HCT116 (cell line): ENCODE measurements around the gene TK1. TPM values are rescaled to one million over a fixed set of nuclear protein-coding genes. Genes with fewer than 3 reads are reported as not detected.

Source experiments
- ATAC-seq: fragments of 200-7000 bp; cut with Tn5 transposase; 2 replicates; pipeline ENCODE4 v1.9.1; 2020; ENCODE audit warnings: mild to moderate bottlenecking, moderate library complexity
- BruUV-seq: library from RNA; stranded (reverse); fragments of 400-500 nt; replicated peaks from 2 replicates; lab custom pipeline; 2021; lab: Mats Ljungman, UMichigan
- CTCF ChIA-PET: fragments of 300-600 bp; sonication (Branson Sonifier 250); formaldehyde crosslinking; loops from one replicate; lab custom pipeline; 2021; ENCODE audit warnings: antibody characterized with exemption; lab: Charles Lee
- POLR2A ChIA-PET: fragments of 300-600, 350-600 bp; sonication (Branson Sonifier 250); formaldehyde crosslinking; loops from one replicate; lab custom pipeline; 2021; ENCODE audit warnings: antibody characterized with exemption; lab: Charles Lee
- RAD21 ChIA-PET, 2 experiments: fragments of 300-600 bp; sonication (Branson Sonifier 250); formaldehyde crosslinking; loops; one replicate each; lab custom pipeline; 2023; ENCODE audit warnings: low total read pairs in 2 of 2; ENCODE audit not compliant: uncharacterized antibody in 2 of 2, unreplicated experiment in 2 of 2, low non-redundant PET in 1 of 2; lab: Charles Lee
- DNase-seq: peaks from one replicate; pipeline ENCODE4 v3.0.0-alpha.2; 2010; ENCODE audit warnings: low read depth, low spot score
- H2AFZ ChIP-seq: fragments of 200-600 bp; shearing (Covaris generic), sonication (generic); 2 replicates; pipeline ENCODE4 v1.6.1; 2017; ENCODE audit warnings: low read depth, mixed run types, mixed read lengths, antibody characterized with exemption, low read length; ENCODE audit not compliant: poor library complexity, severe bottlenecking
- H3K27ac ChIP-seq: 2 replicates; pipeline ENCODE4 v1.5.1; 2012; ENCODE audit warnings: low read depth, low read length
- H3K27me3 ChIP-seq: fragments of 200-600 bp; sonication (generic); 2 replicates; pipeline ENCODE4 v1.6.1; 2016; ENCODE audit warnings: mixed run types, low read length, mixed read lengths; ENCODE audit not compliant: insufficient read depth
- H3K36me3 ChIP-seq, 2 experiments: fragments of 200-500 bp in 1 of 2; fragments of 200-600 bp in 1 of 2; sonication (Bioruptor generic) in 1 of 2; sonication (generic) in 1 of 2; 2 replicates each; pipeline versions ENCODE4 v1.5.1 to v1.6.1; 2014 to 2016; ENCODE audit warnings: low read length in 2 of 2, inconsistent platforms in 1 of 2, mixed read lengths in 1 of 2, mixed run types in 1 of 2; ENCODE audit not compliant: insufficient read depth in 2 of 2, control insufficient read depth in 1 of 2
- H3K4me1 ChIP-seq, 2 experiments: fragments of 200-600 bp in 1 of 2; sonication (generic) in 1 of 2; 2 replicates each; pipeline versions ENCODE4 v1.5.1 to v1.6.1; 2012 to 2017; ENCODE audit warnings: low read length in 2 of 2, inconsistent platforms in 1 of 2, mild to moderate bottlenecking in 1 of 2, mixed read lengths in 1 of 2, mixed run types in 1 of 2, moderate library complexity in 1 of 2; ENCODE audit not compliant: insufficient read depth in 2 of 2, control insufficient read depth in 1 of 2
- H3K4me2 ChIP-seq: fragments of 200-600 bp; sonication (generic); 2 replicates; pipeline ENCODE4 v1.6.1; 2017; ENCODE audit warnings: mixed run types, low read length, mixed read lengths
- H3K4me3 ChIP-seq, 2 experiments: fragments of 200-600 bp in 1 of 2; sonication (generic) in 1 of 2; replicated peaks in 1 of 2; 2 replicates each; pipeline ENCODE4 v1.5.1; 2011 to 2016; ENCODE audit warnings: low read length in 2 of 2, control low read depth in 1 of 2, low read depth in 1 of 2, mild to moderate bottlenecking in 1 of 2, mixed read lengths in 1 of 2, mixed run types in 1 of 2
- H3K79me2 ChIP-seq: fragments of 200-600 bp; sonication (generic); 2 replicates; pipeline ENCODE4 v1.6.1; 2017; ENCODE audit warnings: mild to moderate bottlenecking, mixed run types, low read length, moderate library complexity, mixed read lengths; ENCODE audit not compliant: insufficient read depth
- H3K9ac ChIP-seq: fragments of 200-600 bp; sonication (generic); 2 replicates; pipeline ENCODE4 v1.6.1; 2016; ENCODE audit warnings: low read length, mixed read lengths
- H3K9me2 ChIP-seq: fragments of 200-600 bp; sonication (generic), shearing (Covaris generic); 2 replicates; pipeline ENCODE4 v1.6.1; 2017; ENCODE audit warnings: mixed run types, mild to moderate bottlenecking, moderate library complexity; ENCODE audit not compliant: insufficient read depth
- H3K9me3 ChIP-seq, 2 experiments: fragments of 200-500 bp in 1 of 2; fragments of 200-600 bp in 1 of 2; sonication (Bioruptor generic) in 1 of 2; sonication (generic) in 1 of 2; 2 replicates each; pipeline ENCODE4 v1.6.1; 2014 to 2017; ENCODE audit warnings: low read length in 2 of 2, mixed read lengths in 2 of 2, inconsistent platforms in 1 of 2, low read depth in 1 of 2, mild to moderate bottlenecking in 1 of 2, mixed run types in 1 of 2, moderate library complexity in 1 of 2; ENCODE audit not compliant: control insufficient read depth in 1 of 2, insufficient read depth in 1 of 2
- H4K20me1 ChIP-seq: fragments of 200-600 bp; sonication (generic), shearing (Covaris generic); 2 replicates; pipeline ENCODE4 v1.6.1; 2017; ENCODE audit warnings: mixed run types, mild to moderate bottlenecking, moderate library complexity; ENCODE audit not compliant: insufficient read depth
- ATF3 ChIP-seq: IDR thresholded peaks from 2 replicates; pipeline ENCODE4 v1.6.1; 2012
- CBX3 ChIP-seq: IDR thresholded peaks from 2 replicates; pipeline ENCODE4 v1.6.1; 2012; ENCODE audit warnings: low read depth
- CEBPB ChIP-seq: IDR thresholded peaks from 2 replicates; pipeline ENCODE4 v1.6.1; 2012; ENCODE audit warnings: low read depth
- CTCF ChIP-seq, 3 experiments: fragments of 200-600 bp in 1 of 3; sonication (generic) in 1 of 3; IDR thresholded peaks in 2 of 3; conservative IDR thresholded peaks in 1 of 3; 2 replicates each; pipeline ENCODE4 v1.5.1; 2012 to 2017; ENCODE audit warnings: low read depth in 2 of 3, low read length in 2 of 3, antibody characterized with exemption in 1 of 3, borderline replicate concordance in 1 of 3, control low read depth in 1 of 3, mild to moderate bottlenecking in 1 of 3, mixed read lengths in 1 of 3, mixed run types in 1 of 3, moderate library complexity in 1 of 3; ENCODE audit not compliant: insufficient read depth in 1 of 3
- EGR1 ChIP-seq: IDR thresholded peaks from 2 replicates; pipeline ENCODE4 v1.6.1; 2012; ENCODE audit warnings: low read depth
- ELF1 ChIP-seq: IDR thresholded peaks from 2 replicates; pipeline ENCODE4 v1.6.1; 2012; ENCODE audit warnings: low read depth, borderline replicate concordance
- EZH2 ChIP-seq: fragments of 200-600 bp; sonication (generic); IDR thresholded peaks from 2 replicates; pipeline ENCODE4 v1.6.1; 2017; ENCODE audit warnings: antibody characterized with exemption, mixed run types
- EZH2phosphoT487 ChIP-seq: fragments of 200-600 bp; IDR thresholded peaks from 2 replicates; pipeline ENCODE4 v1.6.1; 2018; ENCODE audit warnings: antibody characterized with exemption, borderline replicate concordance
- FOSL1 ChIP-seq: IDR thresholded peaks from 2 replicates; pipeline ENCODE4 v1.6.1; 2012; ENCODE audit warnings: low read depth
- JUND ChIP-seq: IDR thresholded peaks from 2 replicates; pipeline ENCODE4 v1.6.1; 2012
- POLR2A ChIP-seq: IDR thresholded peaks from 2 replicates; pipeline ENCODE4 v1.7.0; 2011; ENCODE audit warnings: borderline replicate concordance; ENCODE audit not compliant: insufficient read depth, insufficient read length; ENCODE audit errors: extremely low read depth
- POLR2AphosphoS5 ChIP-seq: IDR thresholded peaks from 2 replicates; pipeline ENCODE4 v1.6.1; 2011; ENCODE audit warnings: mild to moderate bottlenecking, low read depth, low read length, moderate library complexity
- RAD21 ChIP-seq: IDR thresholded peaks from 2 replicates; pipeline ENCODE4 v1.6.1; 2012; ENCODE audit warnings: low read depth, mild to moderate bottlenecking
- SIN3A ChIP-seq: IDR thresholded peaks from 2 replicates; pipeline ENCODE4 v1.6.1; 2012; ENCODE audit warnings: low read depth
- SP1 ChIP-seq: IDR thresholded peaks from 2 replicates; pipeline ENCODE4 v1.6.1; 2012; ENCODE audit warnings: low read depth
- TCF7L2 ChIP-seq: IDR thresholded peaks from 2 replicates; pipeline ENCODE4 v1.7.0; 2011; ENCODE audit warnings: borderline replicate concordance, inconsistent platforms; ENCODE audit not compliant: insufficient read depth, insufficient read length; ENCODE audit errors: extremely low read depth
- YY1 ChIP-seq: IDR thresholded peaks from 2 replicates; pipeline ENCODE4 v1.6.1; 2011; ENCODE audit warnings: low read length, low read depth, moderate library complexity, mild to moderate bottlenecking; ENCODE audit not compliant: insufficient replicate concordance; ENCODE audit errors: extremely low read depth
- ZFX ChIP-seq: fragments of 450-650 bp; IDR thresholded peaks from 2 replicates; pipeline ENCODE4 v1.6.1; 2017
- ZNF274 ChIP-seq: fragments of 200-500 bp; sonication (Bioruptor generic); IDR thresholded peaks from 2 replicates; pipeline ENCODE4 v1.6.1; 2014; ENCODE audit warnings: mild to moderate bottlenecking, low read depth, low read length, inconsistent platforms
- intact Hi-C: fragments of 100-400 bp; cut with micrococcal nuclease; formaldehyde crosslinking; loops from 2 replicates; pipeline ENCODE4 v1.10.0; 2022
- total RNA-seq: library from RNA; stranded (reverse); gene quantifications from one replicate; pipeline ENCODE4 v1.2.1, GENCODE V29; 2021; ENCODE audit not compliant: unreplicated experiment
- TF ChIP-seq, protein P1 (sequence below): IDR thresholded peaks from 2 replicates; pipeline ENCODE4 v1.6.1; 2011; ENCODE audit warnings: mild to moderate bottlenecking, low read length, moderate library complexity; ENCODE audit not compliant: insufficient replicate concordance; ENCODE audit errors: extremely low read depth

Gene TK1
- total RNA-seq, 1 experiment from 2014 or later, result 315 TPM

DNA sequence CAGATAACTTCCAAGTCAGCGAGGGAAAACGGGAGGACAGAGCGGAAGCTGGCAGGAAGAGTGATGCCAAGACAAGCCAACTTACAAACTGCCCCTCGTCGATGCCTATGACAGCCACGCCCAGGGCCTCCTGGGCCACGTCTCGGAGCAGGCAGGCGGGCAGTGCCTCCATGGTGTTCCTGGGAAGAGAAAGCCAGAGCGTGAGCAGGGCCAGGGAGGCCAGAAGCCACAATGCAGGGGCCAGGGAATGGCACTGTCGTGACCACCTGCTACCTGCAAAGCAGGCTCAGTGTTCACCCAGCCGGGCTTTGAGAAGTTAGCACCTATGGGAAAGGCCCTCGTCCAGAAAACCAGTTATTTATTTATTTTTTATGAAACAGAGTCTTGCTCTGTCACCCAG lies 4.3 kb downstream of the TK1 start:
- ChIA-PET POLR2A (interaction anchor here (0.7 to 1.9 kb wide), 2 partner anchors 40 to 81 kb away, joined by 3 to 5 read pairs; no protein-coding TSS in a partner anchor), RAD21 (no interaction called here), CTCF (interaction anchor here (1.4 to 1.5 kb wide), 2 partner anchors 13 to 163 kb away, joined by 3 read pairs; no protein-coding TSS in a partner anchor)
- Histone ChIP-seq H3K9me3 (no peaks in the 10 kb centered on the region), H3K27ac (no peak overlapping the region), H3K4me1 (peaks cover 11 to 26% of the 10 kb centered on the region in 2 experiments), H3K79me2 (peaks cover 60% of the 10 kb centered on the region), H3K36me3 (peaks cover 45 to 62% of the 10 kb centered on the region in 2 experiments), H3K4me3 (no peak overlapping the region), H2AFZ (no peak overlapping the region), H3K27me3 (no peaks in the 10 kb centered on the region), H3K4me2 (no peak overlapping the region), H3K9me2 (no peaks in the 10 kb centered on the region), H3K9ac (no peak overlapping the region), H4K20me1 (no peaks in the 10 kb centered on the region)
- DNase-seq (no peak), ATAC-seq (no peak)
- TF ChIP-seq SIN3A (no peak), RAD21 (no peak), FOSL1 (no peak), EZH2phosphoT487 (no peak), YY1 (no peak), JUND (no peak), TCF7L2 (no peak), POLR2AphosphoS5 (no peak), POLR2A (no peak), ATF3 (no peak), EGR1 (no peak), CBX3 (no peak), ZFX (no peak), EZH2 (no peak), ELF1 (no peak), SP1 (no peak), CTCF (IDR thresholded peaks at IDR 0.05 in 2 of 3, conservative IDR thresholded peaks at IDR 0.05 in 1 of 3; ENCODE audit: borderline replicate concordance in 1 of 3, insufficient read depth in 1 of 3, low read depth in 2 of 3, low read length in 2 of 3) (no peak), CEBPB (no peak), ZNF274 (no peak)
- TF ChIP-seq, protein P1, sequence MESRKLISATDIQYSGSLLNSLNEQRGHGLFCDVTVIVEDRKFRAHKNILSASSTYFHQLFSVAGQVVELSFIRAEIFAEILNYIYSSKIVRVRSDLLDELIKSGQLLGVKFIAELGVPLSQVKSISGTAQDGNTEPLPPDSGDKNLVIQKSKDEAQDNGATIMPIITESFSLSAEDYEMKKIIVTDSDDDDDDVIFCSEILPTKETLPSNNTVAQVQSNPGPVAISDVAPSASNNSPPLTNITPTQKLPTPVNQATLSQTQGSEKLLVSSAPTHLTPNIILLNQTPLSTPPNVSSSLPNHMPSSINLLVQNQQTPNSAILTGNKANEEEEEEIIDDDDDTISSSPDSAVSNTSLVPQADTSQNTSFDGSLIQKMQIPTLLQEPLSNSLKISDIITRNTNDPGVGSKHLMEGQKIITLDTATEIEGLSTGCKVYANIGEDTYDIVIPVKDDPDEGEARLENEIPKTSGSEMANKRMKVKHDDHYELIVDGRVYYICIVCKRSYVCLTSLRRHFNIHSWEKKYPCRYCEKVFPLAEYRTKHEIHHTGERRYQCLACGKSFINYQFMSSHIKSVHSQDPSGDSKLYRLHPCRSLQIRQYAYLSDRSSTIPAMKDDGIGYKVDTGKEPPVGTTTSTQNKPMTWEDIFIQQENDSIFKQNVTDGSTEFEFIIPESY, result no peak
- intact Hi-C loops, result no loop called here
- no TSS peak for BruUV-seq
